ENCODE data around the gene GLIPR2. TPM values are rescaled to one million over a fixed set of nuclear protein-coding genes. Genes with fewer than 3 reads are reported as not detected.

GLIPR2 gene
- total and polyA plus RNA-seq, 2 experiments from 2014 or later = 5.1 to 5.7 TPM

GRCh38 chr9:36164989-36165388 lies 28.5 kb downstream of the GLIPR2 start:
- Histone ChIP-seq H3K79me2 (replicated peaks; ENCODE audit: insufficient read depth) (no peaks in the 10 kb centered on the region), H3K4me2 (0 out of 2 replicates have a peak overlapping the region, but pooled peaks have one; percentile 32), H3K27ac (ENCODE audit: low read depth) (no peak overlapping the region), H3K27me3 (ENCODE audit: insufficient read depth) (no peaks in the 10 kb centered on the region), H2AFZ (peak overlapping the region; percentile 38; the same call in 1 of the 2 replicates), H3K4me1 (ENCODE audit: insufficient read depth) (peaks cover 27% of the 10 kb centered on the region), H4K20me1 (replicated peaks; ENCODE audit: insufficient read depth) (no peaks in the 10 kb centered on the region), H3F3A (replicated peaks; ENCODE audit: low read depth) (peaks cover 7% of the 10 kb centered on the region; the same call in 1 of the 2 replicates), H3K4me3 (no peak overlapping the region), H3K9me2 (ENCODE audit: insufficient read depth) (peaks cover 3% of the 10 kb centered on the region; the same call in 1 of the 2 replicates), H3K36me3 (ENCODE audit: insufficient read depth) (no peaks in the 10 kb centered on the region)
- no peak overlapping the region for H3K27ac Mint-ChIP-seq
- H3K4me1 Mint-ChIP-seq = peaks cover 46% of the 10 kb centered on the region
- no peak overlapping the region for H3K4me3 Mint-ChIP-seq
- H3K36me3 Mint-ChIP-seq (ENCODE audit: low read depth) = peaks cover 6% of the 10 kb centered on the region; the same call in 2 of the 3 replicates
- TF ChIP-seq ZNF331 (CRISPR knock-in tag; IDR thresholded peaks at IDR 0.05; ENCODE audit: low read depth) (no peak), ZNF114 (CRISPR knock-in tag; IDR thresholded peaks at IDR 0.05) (no peak), ZNF462 (CRISPR knock-in tag; IDR thresholded peaks at IDR 0.05) (no peak), CREB1 (CRISPR knock-in tag; IDR thresholded peaks at IDR 0.05; ENCODE audit: low read depth) (no peak), EZH2 (IDR thresholded peaks at IDR 0.05; ENCODE audit: low read depth, unreplicated experiment) (no peak), REST (IDR thresholded peaks at IDR 0.05; ENCODE audit: unreplicated experiment) (no peak), POLR2AphosphoS5 (IDR thresholded peaks at IDR 0.05; ENCODE audit: low read depth) (no peak), JUNB (IDR thresholded peaks at IDR 0.05; ENCODE audit: unreplicated experiment) (no peak), CTCF (conservative IDR thresholded peaks at IDR 0.05; ENCODE audit: low read depth in 2 of 2) (no peak), STAT1 (IDR thresholded peaks at IDR 0.05; ENCODE audit: unreplicated experiment) (no peak), ETS1 (IDR thresholded peaks at IDR 0.05) (no peak), EZH2phosphoT487 (IDR thresholded peaks at IDR 0.05; ENCODE audit: unreplicated experiment) (no peak), NANOG (IDR thresholded peaks at IDR 0.05; ENCODE audit: borderline replicate concordance) (no peak)
- ATAC-seq (no peak), DNase-seq (ENCODE audit: low spot score) (no peak)
- H3K27me3 Mint-ChIP-seq (ENCODE audit: insufficient read depth, low read depth, poor library complexity) = peaks cover 23% of the 10 kb centered on the region
- no peaks in the 10 kb centered on the region; the same call in none of the 3 replicates for H3K9me3 Mint-ChIP-seq

Data from GM23338 (cell line).